SK-N-SH treated with all-trans-retinoic acid at 6 μM for 48 hours (cell line): ENCODE data around the gene KLHL20.

Experiments
- ISL1 ChIP-seq: fragments of 250-450 bp; sonication (Bioruptor Pico); IDR thresholded peaks from 2 replicates; pipeline ENCODE4 v2.1.2; 2022; ENCODE audit warnings: mild to moderate bottlenecking, moderate library complexity
- TF ChIP-seq, protein P1 (sequence below): fragments of 250-450 bp; sonication (Bioruptor Pico); IDR thresholded peaks from 2 replicates; pipeline ENCODE4 v1.5.1; 2021; ENCODE audit warnings: mild to moderate bottlenecking, moderate library complexity

DNA sequence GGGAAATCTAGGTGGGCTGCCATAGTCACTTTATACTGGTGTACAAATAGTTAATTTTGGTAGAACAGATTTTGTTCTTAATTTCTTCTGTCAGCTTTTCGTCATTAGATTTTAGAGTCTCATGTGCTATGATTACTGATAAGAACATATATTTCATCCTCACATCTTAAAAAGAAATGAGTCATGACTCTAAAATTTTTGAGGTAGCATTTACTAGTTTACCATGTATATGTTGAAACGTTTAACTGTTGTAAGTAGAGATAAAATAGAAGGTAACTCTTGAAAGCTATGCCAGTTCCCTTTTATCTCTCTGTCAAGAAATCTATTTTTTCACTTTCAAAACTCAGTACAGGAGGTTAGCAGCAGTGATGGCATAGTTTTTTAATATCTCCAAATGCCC lies 53.4 kb downstream of the KLHL20 start:
- no peak for TF ChIP-seq ISL1 (CRISPR knock-in tag)
- TF ChIP-seq, protein P1, sequence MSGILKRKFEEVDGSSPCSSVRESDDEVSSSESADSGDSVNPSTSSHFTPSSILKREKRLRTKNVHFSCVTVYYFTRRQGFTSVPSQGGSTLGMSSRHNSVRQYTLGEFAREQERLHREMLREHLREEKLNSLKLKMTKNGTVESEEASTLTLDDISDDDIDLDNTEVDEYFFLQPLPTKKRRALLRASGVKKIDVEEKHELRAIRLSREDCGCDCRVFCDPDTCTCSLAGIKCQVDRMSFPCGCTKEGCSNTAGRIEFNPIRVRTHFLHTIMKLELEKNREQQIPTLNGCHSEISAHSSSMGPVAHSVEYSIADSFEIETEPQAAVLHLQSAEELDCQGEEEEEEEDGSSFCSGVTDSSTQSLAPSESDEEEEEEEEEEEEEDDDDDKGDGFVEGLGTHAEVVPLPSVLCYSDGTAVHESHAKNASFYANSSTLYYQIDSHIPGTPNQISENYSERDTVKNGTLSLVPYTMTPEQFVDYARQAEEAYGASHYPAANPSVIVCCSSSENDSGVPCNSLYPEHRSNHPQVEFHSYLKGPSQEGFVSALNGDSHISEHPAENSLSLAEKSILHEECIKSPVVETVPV (CRISPR knock-in tag), result no peak
